Adrenal gland (tissue), 19 donors: ENCODE measurements around the gene CLSTN3. TPM values are rescaled to one million over a fixed set of nuclear protein-coding genes. Genes with fewer than 3 reads are reported as not detected.
A peak's percentile ranks its signal among the peaks of the same experiment; 100 is the strongest.

ENCODE experiments used
- DNase-seq, 7 donors: peaks; one replicate each; pipeline ENCODE4 v3.0.0-alpha.2; 2019 to 2020
- H3K27ac ChIP-seq, 5 donors: fragments of 200-600 bp; sonication (generic) in 4 of 5; 1 replicate in 3 of 5; 2 replicates in 2 of 5; pipeline versions ENCODE4 v1.5.1 to v1.8.0; 2016 to 2020; ENCODE audit warnings: mild to moderate bottlenecking in 1 of 5
- H3K27me3 ChIP-seq: fragments of 200-600 bp; 2 replicates; pipeline ENCODE4 v1.8.0; 2021
- H3K36me3 ChIP-seq, 2 donors: fragments of 200-600 bp; replicated peaks in 1 of 2; 1 replicate in 1 of 2; 2 replicates in 1 of 2; pipeline versions ENCODE4 v1.5.1 to v1.8.0; 2018 to 2022
- H3K4me1 ChIP-seq, 2 donors: fragments of 200-600 bp; replicated peaks in 1 of 2; 1 replicate in 1 of 2; 2 replicates in 1 of 2; pipeline versions ENCODE4 v1.5.1 to v1.8.0; 2018 to 2021
- H3K4me3 ChIP-seq, 4 donors: fragments of 200-600 bp; sonication (generic) in 3 of 4; one replicate each; pipeline ENCODE4 v1.5.1; 2016 to 2018
- H3K9me3 ChIP-seq, 3 donors: fragments of 200-600 bp; sonication (generic) in 1 of 3; replicated peaks in 1 of 3; 1 replicate in 2 of 3; 2 replicates in 1 of 3; pipeline versions ENCODE4 v1.5.1 to v1.8.0; 2016 to 2021
- CTCF ChIP-seq, 6 experiments: fragments of 450-650 bp in 4 of 6; fragments of 200-600 bp in 2 of 6; sonication (generic) in 1 of 6; IDR thresholded peaks; 1 replicate in 5 of 6; 2 replicates in 1 of 6; pipeline versions ENCODE4 v1.5.1 to v1.8.0; 2016 to 2021; ENCODE audit warnings: antibody characterized with exemption in 6 of 6, mild to moderate bottlenecking in 2 of 6, moderate library complexity in 1 of 6
- POLR2A ChIP-seq, 2 donors: fragments of 450-650 bp; IDR thresholded peaks; one replicate each; pipeline ENCODE4 v1.6.1; 2017; ENCODE audit warnings: antibody characterized with exemption in 2 of 2, mild to moderate bottlenecking in 2 of 2, moderate library complexity in 1 of 2
- WGBS, 4 donors: extraction: QIAGEN DNeasy Blood & Tissue Kit in 2 of 4; methylation state at CpG; one replicate each; pipeline versions ENCODE4 v1.1.5 to v1.1.7; 2013 to 2017; 5-methylcytosine and 5-hydroxymethylcytosine counted together
- intact Hi-C, 2 donors: fragments of 100-400 bp; cut with DNase I; formaldehyde crosslinking; loops; one replicate each; pipeline versions ENCODE4 v1.14.1 to v1.15.0; 2022 to 2023
- long read RNA-seq, 10 donors: library from polyadenylated mRNA in 3 of 10; unstranded in 2 of 10; stranded (forward) in 1 of 10; transcript quantifications; one replicate each; pipeline ENCODE4 v2.0.0 and lab custom pipeline, GENCODE V29; 2021 to 2026
- polyA plus RNA-seq, 3 donors: library from polyadenylated mRNA; stranded (reverse); fragments of 200-250 nt in 2 of 3; fragments of 350-450 nt in 1 of 3; fragmentation: Illumina TruSeq in 1 of 3; extraction: RNeasy Lipid Tissue Mini Kit (QIAGEN cat#74804) in 1 of 3; gene quantifications; one replicate each; pipeline ENCODE4 v1.2.3, GENCODE V29; 2013 to 2014
- total RNA-seq, 9 donors: library from RNA; depleted of rRNA in 4 of 9; stranded (reverse); fragments of >200 nt in 4 of 9; fragments of 120-200 nt in 1 of 9; fragmentation: NEBNext Ultra II Directional in 1 of 9; extraction: Animal tissue kit (Norgen Biotek cat#: 25700) in 1 of 9; gene quantifications; one replicate each; pipeline versions ENCODE4 v1.1.0 to v1.2.4, GENCODE V29; 2013 to 2023
- donor health status: healthy with polysubstance abuse.
- donor health status: Bipolar disorder and iron deficiency.
- donor health status: DM: yes; HTN: yes; CAD: no.
- donor health status: DM: no; HTN: no; CAD: no.
- donor health status: DM: no; HTN: no; CAD: no.
- donor health status: DM: yes; HTN: yes; CAD: no.

CLSTN3 gene
- total RNA-seq (100 to 1,000 TPM in 1 of 9 donors, 10 to 100 TPM in 7, 1 to 10 TPM in 1; 9.3 to 175 (median 43.7) TPM), polyA plus RNA-seq (10 to 100 TPM; 41.5 to 84.8 (median 41.8) TPM)
- long read RNA-seq, donor 1, partial matches to known transcripts = 0 of 4 reads
- long read RNA-seq, donor 1, other reads (novel, unspliced or antisense) = 0 of 4 reads
- long read RNA-seq, donor 2, full-length matches to known transcripts = 4 of 11 reads
- long read RNA-seq, donor 2, partial matches to known transcripts = 7 of 11 reads
- long read RNA-seq, donor 2, other reads (novel, unspliced or antisense) = 0 of 11 reads
- long read RNA-seq, donor 3 = 0 reads
- long read RNA-seq, donor 4 = 0 reads
- long read RNA-seq, donor 5, full-length matches to known transcripts = 48 of 67 reads
- long read RNA-seq, donor 5, partial matches to known transcripts = 12 of 67 reads
- long read RNA-seq, donor 5, other reads (novel, unspliced or antisense) = 7 of 67 reads
- long read RNA-seq, donor 6, full-length matches to known transcripts = 1 of 7 reads
- long read RNA-seq, donor 6, partial matches to known transcripts = 1 of 7 reads
- long read RNA-seq, donor 6, other reads (novel, unspliced or antisense) = 5 of 7 reads
- long read RNA-seq, donor 7, partial matches to known transcripts = 0 of 1 reads
- long read RNA-seq, donor 7, other reads (novel, unspliced or antisense) = 0 of 1 reads
- long read RNA-seq, donor 8, full-length matches to known transcripts = 3 of 29 reads
- long read RNA-seq, donor 8, partial matches to known transcripts = 26 of 29 reads
- long read RNA-seq, donor 8, other reads (novel, unspliced or antisense) = 0 of 29 reads
- long read RNA-seq, donor 9, partial matches to known transcripts = 0 of 3 reads
- long read RNA-seq, donor 9, other reads (novel, unspliced or antisense) = 0 of 3 reads
- long read RNA-seq, donor 10, full-length matches to known transcripts = 6 of 6 reads
- long read RNA-seq, donor 10, partial matches to known transcripts = 0 of 6 reads
- long read RNA-seq, donor 10, other reads (novel, unspliced or antisense) = 0 of 6 reads

- Histone ChIP-seq H3K36me3 (peaks cover 0 to 12% of the 10 kb centered on the region in 2 donors), H3K9me3 (no peaks in the 10 kb centered on the region), H3K27ac (peak within 1 kb of the TSS in 4 of 5 donors; percentile 16 to 84 (median 64)), H3K4me1 (peaks cover 20 to 32% of the 10 kb centered on the region in 2 donors), H3K4me3 (peak within 1 kb of the TSS; percentile 45 to 78 (median 54)), H3K27me3 (no peaks in the 10 kb centered on the region)
- intact Hi-C loops = no loop called here
- TF ChIP-seq POLR2A (IDR thresholded peaks at IDR 0.05) = peak in 1 of 2 donors; percentile 44
- TF ChIP-seq CTCF (IDR thresholded peaks at IDR 0.05) = no peak
- 0% methylated on average over 2 to 40 of the region's 40 CpGs for WGBS, 4 donors
- peak; percentile 79 to 91 (median 84) for DNase-seq
These were observed at the start of gene CLSTN3 for GRCh38 chr12:7129872-7130691. Gene CLSTN3 (plus strand): TSS chr12:7130371. CDS start chr12:7130649, 278 bp downstream.

DNA sequence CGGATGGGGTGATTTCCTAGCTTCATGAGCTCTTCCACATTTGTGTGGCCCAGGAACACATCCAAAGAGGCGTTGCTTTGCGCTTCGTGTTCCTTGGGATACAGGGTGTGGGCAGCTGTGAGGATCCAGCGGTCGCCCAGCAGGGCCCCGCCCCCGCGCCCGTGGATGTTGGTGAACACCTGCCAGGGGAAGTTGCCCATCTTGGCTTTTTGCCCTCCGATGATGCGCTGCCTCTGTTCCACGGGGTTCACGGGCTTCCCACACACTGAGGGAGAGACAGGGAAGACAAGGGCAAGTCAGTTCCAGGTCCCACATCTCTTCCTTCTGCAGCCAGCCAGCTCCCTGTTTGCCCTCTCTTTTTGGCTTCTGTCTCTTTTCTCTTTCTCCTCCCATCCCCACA is 49.1 kb upstream of the CLSTN3 start:
- H3K4me1 ChIP-seq = peaks cover 0 to 9% of the 10 kb centered on the region in 2 donors
- peaks cover 0 to 28% of the 10 kb centered on the region in 2 donors for H3K36me3 ChIP-seq
- intact Hi-C loops = no loop called here
- H3K27ac ChIP-seq = peak overlapping the region in 1 of 5 donors; percentile 16
- no peak for TF ChIP-seq POLR2A (IDR thresholded peaks at IDR 0.05)
- no peak for TF ChIP-seq CTCF (IDR thresholded peaks at IDR 0.05)
- H3K9me3 ChIP-seq = no peaks in the 10 kb centered on the region
- H3K27me3 ChIP-seq = no peaks in the 10 kb centered on the region
- no peak overlapping the region for H3K4me3 ChIP-seq
- no peak for DNase-seq
- WGBS, 4 donors = 89 to 94% (median 91%) methylated on average over 14 of the region's 14 CpGs

DNA sequence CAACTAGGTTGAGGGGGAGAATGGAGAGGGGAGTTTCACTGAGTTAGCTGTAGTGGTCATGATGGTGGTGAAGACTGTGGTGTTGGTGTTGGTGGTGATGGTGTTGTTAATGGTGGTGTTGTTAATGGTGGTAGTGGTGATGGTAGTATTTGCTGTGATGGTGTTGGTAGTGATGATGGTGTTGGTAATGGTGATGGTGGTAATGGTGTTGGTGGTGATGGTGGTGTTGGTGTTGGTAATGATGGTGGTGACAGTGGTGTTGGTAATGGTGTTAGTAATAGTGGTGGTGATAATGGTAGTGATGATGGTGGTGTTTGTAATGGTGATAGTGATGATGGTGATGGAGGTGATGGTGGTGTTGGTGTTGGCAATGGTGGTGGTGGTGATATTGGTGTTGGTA is 47.0 kb upstream of the CLSTN3 start:
- DNase-seq = no peak
- no peaks in the 10 kb centered on the region for H3K9me3 ChIP-seq
- H3K27me3 ChIP-seq = no peaks in the 10 kb centered on the region
- H3K36me3 ChIP-seq = peaks cover 0 to 46% of the 10 kb centered on the region in 2 donors
- peaks cover 0 to 9% of the 10 kb centered on the region in 2 donors for H3K4me1 ChIP-seq
- no peak overlapping the region for H3K27ac ChIP-seq
- intact Hi-C loops = no loop called here
- H3K4me3 ChIP-seq = no peak overlapping the region
- TF ChIP-seq POLR2A (IDR thresholded peaks at IDR 0.05) (no peak), CTCF (IDR thresholded peaks at IDR 0.05) (no peak)
